ENCODE results near the gene KRT76.

The KRT76 gene

GRCh38 chr12:52777566-52777965, 421 bp upstream of the KRT76 start:
- H2AFZ ChIP-seq (ENCODE audit: low read depth, low read length), result no peak overlapping the region
- TF ChIP-seq CTCF (IDR thresholded peaks at IDR 0.05; ENCODE audit: low read depth, low read length), result no peak
- TF ChIP-seq EZH2phosphoT487 (IDR thresholded peaks at IDR 0.05; ENCODE audit: low read depth), result no peak

GRCh38 chr12:52776435-52776834, 710 bp downstream of the KRT76 start:
- Histone ChIP-seq H3K4me1 (ENCODE audit: low read length) (no peaks in the 10 kb centered on the region), H3K36me3 (replicated peaks; ENCODE audit: low read depth, low read length) (no peaks in the 10 kb centered on the region), H4K20me1 (ENCODE audit: insufficient read depth, low read length) (no peaks in the 10 kb centered on the region), H3K4me2 (ENCODE audit: low read length) (no peak overlapping the region), H3K9me3 (ENCODE audit: insufficient read depth, low read length) (no peaks in the 10 kb centered on the region), H3K27ac (ENCODE audit: low read length) (no peak overlapping the region), H3K27me3 (ENCODE audit: low read depth, low read length) (peaks cover 49% of the 10 kb centered on the region), H3K9ac (ENCODE audit: low read length) (no peak overlapping the region), H3K79me2 (ENCODE audit: low read length) (no peaks in the 10 kb centered on the region), H3K4me3 (ENCODE audit: low read length) (no peak overlapping the region), H2AFZ (ENCODE audit: low read depth, low read length) (no peak overlapping the region)
- TF ChIP-seq EZH2phosphoT487 (IDR thresholded peaks at IDR 0.05; ENCODE audit: low read depth) (no peak), CTCF (IDR thresholded peaks at IDR 0.05; ENCODE audit: low read depth, low read length) (no peak)

More at GRCh38 chr12:52777566-52777965, 421 bp upstream of the KRT76 start:
- H3K27me3 ChIP-seq (ENCODE audit: low read depth, low read length), result peaks cover 47% of the 10 kb centered on the region
- H4K20me1 ChIP-seq (ENCODE audit: insufficient read depth, low read length), result no peaks in the 10 kb centered on the region
- no peak overlapping the region for H3K4me2 ChIP-seq (ENCODE audit: low read length)
- H3K9ac ChIP-seq (ENCODE audit: low read length), result no peak overlapping the region
- H3K4me1 ChIP-seq (ENCODE audit: low read length), result no peaks in the 10 kb centered on the region
- no peaks in the 10 kb centered on the region for H3K79me2 ChIP-seq (ENCODE audit: low read length)
- H3K4me3 ChIP-seq (ENCODE audit: low read length), result no peak overlapping the region
- H3K36me3 ChIP-seq (replicated peaks; ENCODE audit: low read depth, low read length), result no peaks in the 10 kb centered on the region
- H3K27ac ChIP-seq (ENCODE audit: low read length), result no peak overlapping the region
- H3K9me3 ChIP-seq (ENCODE audit: insufficient read depth, low read length), result no peaks in the 10 kb centered on the region

GRCh38 chr12:52774629-52775250, 2.4 kb downstream of the KRT76 start:
- Histone ChIP-seq H4K20me1 (ENCODE audit: insufficient read depth, low read length) (no peaks in the 10 kb centered on the region), H3K4me1 (ENCODE audit: low read length) (no peaks in the 10 kb centered on the region), H3K4me3 (ENCODE audit: low read length) (no peak overlapping the region), H3K27ac (ENCODE audit: low read length) (no peak overlapping the region), H3K36me3 (replicated peaks; ENCODE audit: low read depth, low read length) (no peaks in the 10 kb centered on the region), H3K4me2 (ENCODE audit: low read length) (no peak overlapping the region), H3K9me3 (ENCODE audit: insufficient read depth, low read length) (no peaks in the 10 kb centered on the region), H3K9ac (ENCODE audit: low read length) (no peak overlapping the region), H2AFZ (ENCODE audit: low read depth, low read length) (no peak overlapping the region), H3K27me3 (ENCODE audit: low read depth, low read length) (peaks cover 49% of the 10 kb centered on the region), H3K79me2 (ENCODE audit: low read length) (no peaks in the 10 kb centered on the region)
- no peak for TF ChIP-seq EZH2phosphoT487 (IDR thresholded peaks at IDR 0.05; ENCODE audit: low read depth)
- no peak for TF ChIP-seq CTCF (IDR thresholded peaks at IDR 0.05; ENCODE audit: low read depth, low read length)

- TF ChIP-seq EZH2phosphoT487 (IDR thresholded peaks at IDR 0.05; ENCODE audit: low read depth) (no peak), CTCF (IDR thresholded peaks at IDR 0.05; ENCODE audit: low read depth, low read length) (no peak)
- no peak overlapping the region for H3K4me2 ChIP-seq (ENCODE audit: low read length)
- H3K36me3 ChIP-seq (replicated peaks; ENCODE audit: low read depth, low read length), result no peaks in the 10 kb centered on the region
- no peak overlapping the region for H3K9ac ChIP-seq (ENCODE audit: low read length)
- no peak overlapping the region for H2AFZ ChIP-seq (ENCODE audit: low read depth, low read length)
- no peaks in the 10 kb centered on the region for H3K9me3 ChIP-seq (ENCODE audit: insufficient read depth, low read length)
- no peaks in the 10 kb centered on the region for H4K20me1 ChIP-seq (ENCODE audit: insufficient read depth, low read length)
- H3K4me3 ChIP-seq (ENCODE audit: low read length), result no peak overlapping the region
- H3K79me2 ChIP-seq (ENCODE audit: low read length), result no peaks in the 10 kb centered on the region
- H3K4me1 ChIP-seq (ENCODE audit: low read length), result no peaks in the 10 kb centered on the region
- H3K27ac ChIP-seq (ENCODE audit: low read length), result no peak overlapping the region
- peaks cover 46% of the 10 kb centered on the region for H3K27me3 ChIP-seq (ENCODE audit: low read depth, low read length)
These were observed 4.4 kb downstream of the KRT76 start for GRCh38 chr12:52772772-52773171.
